K562 (cell line): ENCODE results near the gene CSF2. TPM values are rescaled to one million over a fixed set of nuclear protein-coding genes. Genes with fewer than 3 reads are reported as not detected.
A peak's percentile ranks its signal among the peaks of the same experiment; 100 is the strongest.

Experiments
- CEBPG ChIP-seq, 3 experiments: fragments of 200-800 bp in 1 of 3; sonication (Bioruptor generic) in 1 of 3; sonication (generic) in 1 of 3; formaldehyde crosslinking in 1 of 3; IDR thresholded peaks in 2 of 3; conservative IDR thresholded peaks in 1 of 3; 2 replicates each; pipeline versions ENCODE4 v1.6.1 to v1.8.0; 2016 to 2022; ENCODE audit warnings: missing compliant biosample characterization in 2 of 3, missing genetic modification characterization in 2 of 3, mild to moderate bottlenecking in 1 of 3, missing genetic modification reagents in 1 of 3
- CREB1 ChIP-seq, 2 experiments: sonication (generic) in 1 of 2; formaldehyde crosslinking in 1 of 2; IDR thresholded peaks; 2 replicates each; pipeline versions ENCODE4 v1.6.1 to v1.8.0; 2012 to 2022; ENCODE audit warnings: inconsistent platforms in 1 of 2, mild to moderate bottlenecking in 1 of 2, missing genetic modification reagents in 1 of 2, moderate library complexity in 1 of 2
- ELF4 ChIP-seq: fragments of 450-650 bp; formaldehyde crosslinking; IDR thresholded peaks from 2 replicates; pipeline ENCODE4 v1.4.0; 2022; ENCODE audit warnings: missing genetic modification characterization
- GABPB1 ChIP-seq: sonication (generic); formaldehyde crosslinking; IDR thresholded peaks from 2 replicates; pipeline ENCODE4 v1.8.0; 2022; ENCODE audit warnings: mild to moderate bottlenecking, missing genetic modification reagents
- JUND ChIP-seq, 2 experiments: IDR thresholded peaks; 2 replicates in 1 of 2; 3 replicates in 1 of 2; pipeline ENCODE4 v1.6.1; 2011; ENCODE audit warnings: borderline replicate concordance in 2 of 2, low read depth in 2 of 2, low read length in 2 of 2, improper control_type of control experiment in 1 of 2, missing biosample characterization in 1 of 2, missing genetic modification characterization in 1 of 2, missing genetic modification reagents in 1 of 2
- KLF13 ChIP-seq: fragments of 450-650 bp; IDR thresholded peaks from 2 replicates; pipeline ENCODE4 v1.6.1; 2016; ENCODE audit warnings: missing genetic modification characterization, low read depth, mild to moderate bottlenecking, missing compliant biosample characterization, moderate library complexity, borderline replicate concordance
- MIER1 ChIP-seq: fragments of 450-650 bp; IDR thresholded peaks from 2 replicates; pipeline ENCODE4 v1.6.1; 2016; ENCODE audit warnings: antibody characterized with exemption, mild to moderate bottlenecking, low read depth
- MTA1 ChIP-seq: fragments of 450-650 bp; IDR thresholded peaks from 2 replicates; pipeline ENCODE4 v1.6.1; 2017; ENCODE audit warnings: borderline replicate concordance
- NFXL1 ChIP-seq: fragments of 450-650 bp; formaldehyde crosslinking; IDR thresholded peaks from 2 replicates; pipeline ENCODE4 v1.4.0; 2021; ENCODE audit warnings: mild to moderate bottlenecking
- STAT5A ChIP-seq: IDR thresholded peaks from 2 replicates; pipeline ENCODE4 v1.6.1; 2012; ENCODE audit warnings: low read length, inconsistent platforms, borderline replicate concordance
- TFAM ChIP-seq: fragments of 250-450 bp; sonication (Bioruptor Pico); conservative IDR thresholded peaks from 2 replicates; pipeline ENCODE4 v1.5.0; 2021; ENCODE audit warnings: mild to moderate bottlenecking, moderate library complexity
- ZNF121 ChIP-seq: sonication (generic); formaldehyde crosslinking; conservative IDR thresholded peaks from 2 replicates; pipeline ENCODE4 v1.8.0; 2022; ENCODE audit warnings: missing genetic modification reagents
- ZNF23 ChIP-seq: fragments of 250-450 bp; sonication (Bioruptor Pico); IDR thresholded peaks from 2 replicates; pipeline ENCODE4 v1.4.0; 2020; ENCODE audit warnings: mild to moderate bottlenecking
- ZNF280A ChIP-seq: fragments of 450-650 bp; IDR thresholded peaks from 2 replicates; pipeline ENCODE4 v1.6.1; 2018; ENCODE audit warnings: mild to moderate bottlenecking, low read depth; ENCODE audit not compliant: partially characterized antibody
- ZNF3 ChIP-seq: fragments of 250-450 bp; sonication (Bioruptor Pico); IDR thresholded peaks from 2 replicates; pipeline ENCODE4 v1.5.0; 2021; ENCODE audit warnings: mild to moderate bottlenecking, moderate library complexity
- ZNF311 ChIP-seq: fragments of 250-450 bp; sonication (Bioruptor Pico); IDR thresholded peaks from 2 replicates; pipeline ENCODE4 v1.4.0; 2020; ENCODE audit warnings: mild to moderate bottlenecking, moderate library complexity
- ZSCAN29 ChIP-seq: fragments of 450-650 bp; IDR thresholded peaks from 2 replicates; pipeline ENCODE4 v1.6.1; 2017
- polyA plus RNA-seq, 8 experiments: library from polyadenylated mRNA; depleted of rRNA in 4 of 8; stranded (reverse) in 5 of 8; unstranded in 3 of 8; fragments of >200 nt; fragmentation: Nextera tagmentation in 2 of 8; fragmentation: Illumina TruSeq in 1 of 8; extraction: Ambion mirVana in 2 of 8; extraction: Trizol in 1 of 8; gene quantifications; 2 replicates each; pipeline versions ENCODE4 v1.2.1 to v1.2.3, GENCODE V29; 2011 to 2014; ENCODE audit warnings: inconsistent platforms in 1 of 8, missing spikeins in 1 of 8
- total RNA-seq, 7 experiments: library from RNA; depleted of rRNA in 6 of 7; stranded (reverse); fragments of >200 nt in 6 of 7; fragmentation: Illumina TruSeq in 2 of 7; extraction: Trizol in 2 of 7; gene quantifications; 2 replicates each; pipeline versions ENCODE4 v1.2.1 to v1.2.3, GENCODE V29; 2011 to 2021; ENCODE audit warnings: low replicate concordance in 1 of 7
- TF ChIP-seq, protein P1 (sequence below): fragments of 250-450 bp; sonication (Bioruptor Pico); IDR thresholded peaks from 2 replicates; pipeline ENCODE4 v1.8.0; 2022; ENCODE audit warnings: inconsistent platforms
- TF ChIP-seq, protein P2 (sequence below): sonication (generic); formaldehyde crosslinking; IDR thresholded peaks from 2 replicates; pipeline ENCODE4 v1.8.0; 2022; ENCODE audit warnings: mild to moderate bottlenecking, missing genetic modification reagents, borderline replicate concordance
- TF ChIP-seq, protein P3 (sequence below): fragments of 450-650 bp; conservative IDR thresholded peaks from 2 replicates; pipeline ENCODE4 v1.6.1; 2016; ENCODE audit warnings: missing genetic modification characterization, low read depth, mild to moderate bottlenecking, missing compliant biosample characterization, moderate library complexity

Gene CSF2
- total and polyA plus RNA-seq, 9 of the 15 experiments (the other 6 are each of a cell fraction or from before 2014, with no cell fraction given): 0.25 to 0.29 TPM; not detected in 7

- TF ChIP-seq ZSCAN29 (no peak), MTA1 (no peak), ZNF121 (CRISPR knock-in tag) (no peak), NFXL1 (no peak), GABPB1 (CRISPR knock-in tag) (no peak), STAT5A (no peak), ZNF3 (CRISPR knock-in tag) (no peak), CEBPG (CRISPR knock-in tag; IDR thresholded peaks at IDR 0.05) (no peak), CEBPG (tag; conservative IDR thresholded peaks at IDR 0.05 in 1 of 2, IDR thresholded peaks at IDR 0.05 in 1 of 2) (no peak), MIER1 (no peak), KLF13 (tag) (no peak), JUND (IDR thresholded peaks at IDR 0.05; ENCODE audit: borderline replicate concordance, low read depth, low read length) (peak; percentile 42; the same call in 1 of the 2 replicates), JUND (tag; IDR thresholded peaks at IDR 0.05; ENCODE audit: borderline replicate concordance, low read depth, low read length) (peak; percentile 67; the same call in 2 of the 3 replicates), ELF4 (CRISPR knock-in tag) (no peak), ZNF280A (no peak), TFAM (CRISPR knock-in tag) (no peak), CREB1 (IDR thresholded peaks at IDR 0.05) (peak; percentile 70), CREB1 (CRISPR knock-in tag; IDR thresholded peaks at IDR 0.05) (peak; percentile 41; the same call in 1 of the 2 replicates), ZNF311 (CRISPR knock-in tag) (no peak), ZNF23 (CRISPR knock-in tag) (no peak)
- TF ChIP-seq, protein P1, sequence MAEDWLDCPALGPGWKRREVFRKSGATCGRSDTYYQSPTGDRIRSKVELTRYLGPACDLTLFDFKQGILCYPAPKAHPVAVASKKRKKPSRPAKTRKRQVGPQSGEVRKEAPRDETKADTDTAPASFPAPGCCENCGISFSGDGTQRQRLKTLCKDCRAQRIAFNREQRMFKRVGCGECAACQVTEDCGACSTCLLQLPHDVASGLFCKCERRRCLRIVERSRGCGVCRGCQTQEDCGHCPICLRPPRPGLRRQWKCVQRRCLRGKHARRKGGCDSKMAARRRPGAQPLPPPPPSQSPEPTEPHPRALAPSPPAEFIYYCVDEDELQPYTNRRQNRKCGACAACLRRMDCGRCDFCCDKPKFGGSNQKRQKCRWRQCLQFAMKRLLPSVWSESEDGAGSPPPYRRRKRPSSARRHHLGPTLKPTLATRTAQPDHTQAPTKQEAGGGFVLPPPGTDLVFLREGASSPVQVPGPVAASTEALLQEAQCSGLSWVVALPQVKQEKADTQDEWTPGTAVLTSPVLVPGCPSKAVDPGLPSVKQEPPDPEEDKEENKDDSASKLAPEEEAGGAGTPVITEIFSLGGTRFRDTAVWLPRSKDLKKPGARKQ (CRISPR knock-in tag): no peak
- TF ChIP-seq, protein P2, sequence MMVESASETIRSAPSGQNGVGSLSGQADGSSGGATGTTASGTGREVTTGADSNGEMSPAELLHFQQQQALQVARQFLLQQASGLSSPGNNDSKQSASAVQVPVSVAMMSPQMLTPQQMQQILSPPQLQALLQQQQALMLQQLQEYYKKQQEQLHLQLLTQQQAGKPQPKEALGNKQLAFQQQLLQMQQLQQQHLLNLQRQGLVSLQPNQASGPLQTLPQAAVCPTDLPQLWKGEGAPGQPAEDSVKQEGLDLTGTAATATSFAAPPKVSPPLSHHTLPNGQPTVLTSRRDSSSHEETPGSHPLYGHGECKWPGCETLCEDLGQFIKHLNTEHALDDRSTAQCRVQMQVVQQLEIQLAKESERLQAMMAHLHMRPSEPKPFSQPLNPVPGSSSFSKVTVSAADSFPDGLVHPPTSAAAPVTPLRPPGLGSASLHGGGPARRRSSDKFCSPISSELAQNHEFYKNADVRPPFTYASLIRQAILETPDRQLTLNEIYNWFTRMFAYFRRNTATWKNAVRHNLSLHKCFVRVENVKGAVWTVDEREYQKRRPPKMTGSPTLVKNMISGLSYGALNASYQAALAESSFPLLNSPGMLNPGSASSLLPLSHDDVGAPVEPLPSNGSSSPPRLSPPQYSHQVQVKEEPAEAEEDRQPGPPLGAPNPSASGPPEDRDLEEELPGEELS: no peak
- TF ChIP-seq, protein P3, sequence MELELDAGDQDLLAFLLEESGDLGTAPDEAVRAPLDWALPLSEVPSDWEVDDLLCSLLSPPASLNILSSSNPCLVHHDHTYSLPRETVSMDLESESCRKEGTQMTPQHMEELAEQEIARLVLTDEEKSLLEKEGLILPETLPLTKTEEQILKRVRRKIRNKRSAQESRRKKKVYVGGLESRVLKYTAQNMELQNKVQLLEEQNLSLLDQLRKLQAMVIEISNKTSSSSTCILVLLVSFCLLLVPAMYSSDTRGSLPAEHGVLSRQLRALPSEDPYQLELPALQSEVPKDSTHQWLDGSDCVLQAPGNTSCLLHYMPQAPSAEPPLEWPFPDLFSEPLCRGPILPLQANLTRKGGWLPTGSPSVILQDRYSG (tag): 0 out of 2 replicates have a peak, but pooled peaks have one; percentile 31
Observed at GRCh38 chr5:132070460-132071337, 2.9 kb upstream of the CSF2 start (continued).
